22Rv1 (cell line): ENCODE data around the gene MRAS.
A peak's percentile ranks its signal among the peaks of the same experiment; 100 is the strongest.

Experiments
- ZFX ChIP-seq: fragments of 450-650 bp; IDR thresholded peaks from 2 replicates; pipeline ENCODE4 v1.6.1; 2017; ENCODE audit warnings: antibody characterized with exemption, borderline replicate concordance
- TF ChIP-seq, protein P1 (sequence below): fragments of 450-650 bp; IDR thresholded peaks from 2 replicates; pipeline ENCODE4 v1.5.1; 2017; ENCODE audit warnings: mild to moderate bottlenecking

DNA sequence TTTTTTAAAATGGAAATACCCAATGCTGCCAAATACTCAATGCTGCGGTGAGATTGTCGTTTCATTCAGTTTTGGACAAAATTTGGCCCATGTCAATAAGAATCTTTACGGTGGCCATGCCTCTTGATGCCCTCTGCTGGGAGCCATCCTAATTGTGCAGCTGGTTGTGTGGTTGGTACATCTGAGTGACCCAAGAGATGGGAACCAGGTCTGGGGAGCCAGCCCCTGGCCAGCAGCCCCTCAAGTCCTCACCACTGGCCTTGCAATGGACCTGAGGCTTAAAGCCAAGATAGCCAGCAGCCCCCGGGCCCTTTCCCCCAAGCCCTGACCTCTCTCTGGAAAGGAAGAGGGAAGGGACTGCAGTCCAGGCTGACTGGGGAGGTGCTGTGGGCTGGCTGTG, 49.6 kb downstream of the MRAS start:
- TF ChIP-seq, protein P1, sequence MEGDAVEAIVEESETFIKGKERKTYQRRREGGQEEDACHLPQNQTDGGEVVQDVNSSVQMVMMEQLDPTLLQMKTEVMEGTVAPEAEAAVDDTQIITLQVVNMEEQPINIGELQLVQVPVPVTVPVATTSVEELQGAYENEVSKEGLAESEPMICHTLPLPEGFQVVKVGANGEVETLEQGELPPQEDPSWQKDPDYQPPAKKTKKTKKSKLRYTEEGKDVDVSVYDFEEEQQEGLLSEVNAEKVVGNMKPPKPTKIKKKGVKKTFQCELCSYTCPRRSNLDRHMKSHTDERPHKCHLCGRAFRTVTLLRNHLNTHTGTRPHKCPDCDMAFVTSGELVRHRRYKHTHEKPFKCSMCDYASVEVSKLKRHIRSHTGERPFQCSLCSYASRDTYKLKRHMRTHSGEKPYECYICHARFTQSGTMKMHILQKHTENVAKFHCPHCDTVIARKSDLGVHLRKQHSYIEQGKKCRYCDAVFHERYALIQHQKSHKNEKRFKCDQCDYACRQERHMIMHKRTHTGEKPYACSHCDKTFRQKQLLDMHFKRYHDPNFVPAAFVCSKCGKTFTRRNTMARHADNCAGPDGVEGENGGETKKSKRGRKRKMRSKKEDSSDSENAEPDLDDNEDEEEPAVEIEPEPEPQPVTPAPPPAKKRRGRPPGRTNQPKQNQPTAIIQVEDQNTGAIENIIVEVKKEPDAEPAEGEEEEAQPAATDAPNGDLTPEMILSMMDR = peak; percentile 23
- TF ChIP-seq ZFX = no peak
